ENCODE results near the gene CYTH1. TPM values are rescaled to one million over a fixed set of nuclear protein-coding genes. Genes with fewer than 3 reads are reported as not detected.

Gene CYTH1
- total RNA-seq, 1 experiment from 2014 or later: 9.7 TPM

GRCh38 chr17:78797691-78798585, 15.9 kb upstream of the CYTH1 start:
- Histone ChIP-seq H2BK15ac (ENCODE audit: low read depth, low read length) (no peak overlapping the region), H3K79me2 (ENCODE audit: insufficient read depth, low read length) (no peaks in the 10 kb centered on the region), H3K18ac (ENCODE audit: insufficient read length, low read depth, low read length) (no peak overlapping the region), H3K79me1 (ENCODE audit: insufficient read depth, low read depth, low read length, poor library complexity, severe bottlenecking) (no peaks in the 10 kb centered on the region), H3K27ac (ENCODE audit: insufficient read length, low read depth, low read length) (no peak overlapping the region), H2AK5ac (ENCODE audit: insufficient read length, low read length) (no peak overlapping the region), H3K4me1 (ENCODE audit: insufficient read depth, low read length) (no peaks in the 10 kb centered on the region), H3K4me2 (ENCODE audit: insufficient read depth, insufficient read length, low read length) (no peak overlapping the region), H3K14ac (ENCODE audit: insufficient read depth, low read length) (no peak overlapping the region), H3K27me3 (ENCODE audit: insufficient read depth, low read length) (no peaks in the 10 kb centered on the region), H4K91ac (ENCODE audit: insufficient read length, low read depth, low read length) (no peak overlapping the region), H4K20me1 (ENCODE audit: control insufficient read depth, insufficient read depth, insufficient read length) (no peaks in the 10 kb centered on the region), H3K23ac (ENCODE audit: insufficient read length, low read depth, low read length) (no peak overlapping the region), H2BK5ac (ENCODE audit: insufficient read length, low read length) (no peak overlapping the region), H3T11ph (ENCODE audit: low read length) (no peak overlapping the region), H4K5ac (ENCODE audit: insufficient read length, low read depth, low read length) (no peak overlapping the region), H3K9ac (ENCODE audit: extremely low read depth, insufficient read length, low read length) (no peak overlapping the region), H2BK120ac (ENCODE audit: low read depth, low read length, poor library complexity, severe bottlenecking) (no peak overlapping the region), H3K56ac (ENCODE audit: insufficient read length, low read depth, low read length) (no peak overlapping the region), H2BK12ac (ENCODE audit: insufficient read length, low read depth, low read length) (no peak overlapping the region), H2BK20ac (ENCODE audit: low read depth, low read length, poor library complexity, severe bottlenecking) (no peak overlapping the region), H3K9me3 (ENCODE audit: control insufficient read depth, low read depth, low read length) (no peaks in the 10 kb centered on the region), H3K23me2 (ENCODE audit: insufficient read length, low read depth, low read length, poor library complexity, severe bottlenecking) (no peaks in the 10 kb centered on the region), H2AFZ (ENCODE audit: low read length) (no peak overlapping the region), H4K8ac (replicated peaks; ENCODE audit: insufficient read length, low read depth, low read length) (no peak overlapping the region), H3K4ac (ENCODE audit: low read depth, low read length) (no peak overlapping the region)
- DNase-seq: no peak
- TF ChIP-seq CTCF (conservative IDR thresholded peaks at IDR 0.05): no peak
- Mint-ChIP-seq H3K36me3 (ENCODE audit: insufficient read depth in 1 of 3, low read depth in 3 of 3) (peaks cover 47 to 91% (median 83%) of the 10 kb centered on the region in 3 experiments), H3K27me3 (ENCODE audit: low read depth) (no peaks in the 10 kb centered on the region), H3K4me3 (no peak overlapping the region; a peak in 2 of 5 replicates), H3K9me3 (no peaks in the 10 kb centered on the region), H3K4me1 (peaks cover 0 to 2% of the 10 kb centered on the region in 2 experiments; a peak in 1 of 4 replicates), H3K27ac (peak overlapping the region in 1 of 3 experiments; percentile 49; a peak in 2 of 7 replicates)
- 100% methylated on average over 4 of the region's 28 CpGs for WGBS (ENCODE audit: extremely low coverage, insufficient read length, low lambda C conversion rate)
